ENCODE data around the gene MBP.

DNA sequence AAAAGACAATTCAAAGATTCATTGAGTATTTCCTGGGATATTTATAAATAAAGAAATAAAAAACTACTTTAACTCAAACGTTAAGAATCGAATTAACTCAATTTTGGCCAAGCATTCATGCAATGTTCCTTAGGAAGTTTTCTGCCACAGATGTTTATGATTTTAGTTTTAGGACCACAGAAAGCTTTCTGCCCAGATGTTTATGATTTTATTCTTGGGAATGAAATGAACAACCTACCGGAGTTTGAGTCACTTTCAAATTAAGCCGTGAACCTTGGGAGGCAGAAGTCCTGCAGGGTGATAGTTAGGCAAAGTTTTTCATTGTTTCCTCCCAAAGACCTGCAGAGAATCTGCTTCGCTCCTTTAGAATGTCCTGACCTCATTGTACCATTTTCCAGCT is 34.7 kb upstream of the MBP start:
- TF ChIP-seq POLR2A (IDR thresholded peaks at IDR 0.05; ENCODE audit: low read depth, low read length) (no peak), POLR2AphosphoS5 (IDR thresholded peaks at IDR 0.05; ENCODE audit: low read depth, low read length) (no peak)

Data from GM12891 (cell line).